ENCODE measurements around the gene ZNRF1. TPM values are rescaled to one million over a fixed set of nuclear protein-coding genes. Genes with fewer than 3 reads are reported as not detected.

Gene ZNRF1
- total and polyA plus RNA-seq, 10 of the 15 experiments (the other 5 are each of a cell fraction or from before 2014, with no cell fraction given) = 5.8 to 25.9 (median 14.3) TPM

DNA sequence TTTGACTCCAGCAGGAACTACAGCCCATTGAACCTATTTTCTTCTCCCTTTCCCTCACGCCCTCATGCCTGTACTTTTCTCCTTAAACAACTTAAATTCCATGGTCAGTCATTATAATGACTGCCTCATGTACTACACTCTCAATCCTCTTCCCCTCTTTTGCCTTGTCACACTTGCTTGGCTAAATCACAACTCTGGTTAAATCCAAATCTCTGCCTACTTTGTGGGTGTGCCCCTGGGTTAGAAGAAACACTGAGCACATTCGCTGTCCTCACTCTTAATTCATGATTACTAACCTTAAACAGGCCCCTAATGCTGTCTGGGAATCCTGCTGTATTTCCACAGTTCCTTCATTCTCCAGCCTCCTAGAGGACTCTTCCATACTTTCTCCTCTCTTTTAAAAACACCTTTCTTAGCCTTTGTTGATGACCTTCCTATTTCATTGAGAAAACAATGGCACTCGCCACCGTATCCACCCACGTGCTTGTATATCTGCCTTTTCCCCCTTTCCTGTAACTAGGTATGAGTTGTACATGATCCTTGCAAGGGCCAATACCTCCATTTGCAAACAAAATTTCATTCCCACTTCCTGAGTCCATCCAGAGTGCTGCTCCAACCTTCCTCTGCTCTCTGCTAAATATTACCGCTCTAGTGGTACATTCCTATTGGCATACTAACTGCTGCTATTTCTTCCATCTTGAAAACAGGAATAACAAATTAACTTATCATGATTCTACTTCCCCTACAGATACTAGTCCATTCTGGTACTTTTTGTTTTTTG, 28.9 kb downstream of the ZNRF1 start:
- H4K20me1 ChIP-seq (ENCODE audit: control insufficient read depth, insufficient read depth) = no peaks in the 10 kb centered on the region
- no peak for FAIRE-seq
- no peak overlapping the region for H2AFZ ChIP-seq (ENCODE audit: control insufficient read depth, low read depth, low read length)
- POLR2A ChIA-PET = interaction anchor here (0.7 kb wide), 1 partner anchor 15 kb away, joined by 3 read pairs; no protein-coding TSS in a partner anchor
- 96% methylated on average over 6 of the region's 6 CpGs for WGBS (ENCODE audit: insufficient coverage, insufficient replicate concordance, low lambda C conversion rate, missing lambda C conversion rate)
- H3K36me3 ChIP-seq (ENCODE audit: control insufficient read depth in 2 of 2, insufficient read depth in 2 of 2, low read length in 1 of 2) = no peaks in the 10 kb centered on the region
- no peak overlapping the region for H3K4me3 ChIP-seq
- RAD21 ChIA-PET (ENCODE audit: unreplicated experiment) = no interaction called here
- no peak for DNase-seq (ENCODE audit: low read depth, low spot score)
- no peaks in the 10 kb centered on the region for H3K27me3 ChIP-seq (replicated peaks in 1 of 2; ENCODE audit: control insufficient read depth in 2 of 2, insufficient read depth in 2 of 2, low read length in 1 of 2)
- CTCF ChIA-PET = no interaction called here
- H3K79me2 ChIP-seq (ENCODE audit: control insufficient read depth, insufficient read depth, low read length) = peaks cover 2% of the 10 kb centered on the region
- peaks cover 20% of the 10 kb centered on the region for H3K4me1 ChIP-seq (ENCODE audit: control insufficient read depth, insufficient read depth, low read length)
- BruUV-seq (replicated peaks) = no TSS peak
- in situ Hi-C loops (cut with MboI) = no loop called here
- no peak overlapping the region for H3K4me2 ChIP-seq (ENCODE audit: control insufficient read depth, insufficient read depth)
- no peak for ATAC-seq
- SMC1A ChIA-PET (ENCODE audit: uncharacterized antibody, unreplicated experiment) = no interaction called here
- H3K27ac ChIP-seq (ENCODE audit: control insufficient read depth, insufficient read depth) = no peak overlapping the region
- no peak overlapping the region for H3K9ac ChIP-seq (ENCODE audit: control insufficient read depth, insufficient read depth, low read length)
- intact Hi-C loops (cut with micrococcal nuclease; ENCODE audit: unreplicated experiment) = no loop called here
- peaks cover 1% of the 10 kb centered on the region; the same call in 2 of the 3 replicates for H3K9me3 ChIP-seq (replicated peaks; ENCODE audit: control insufficient read depth, insufficient read depth, low read length)
- TF ChIP-seq ZSCAN29 (IDR thresholded peaks at IDR 0.05) (no peak), TCF12 (IDR thresholded peaks at IDR 0.05; ENCODE audit: low read depth, low read length) (no peak), MEF2B (IDR thresholded peaks at IDR 0.05; ENCODE audit: partially characterized antibody, poor library complexity, severe bottlenecking) (no peak), ZNF622 (IDR thresholded peaks at IDR 0.05) (no peak), EED (IDR thresholded peaks at IDR 0.05; ENCODE audit: low read depth) (no peak), PAX8 (IDR thresholded peaks at IDR 0.05) (no peak), SMAD1 (IDR thresholded peaks at IDR 0.05; ENCODE audit: low read depth, partially characterized antibody) (no peak), CTCF (IDR thresholded peaks at IDR 0.05 in 2 of 3, conservative IDR thresholded peaks at IDR 0.05 in 1 of 3; ENCODE audit: control insufficient read depth in 2 of 3, extremely low read depth in 1 of 3, insufficient read depth in 1 of 3, low read depth in 3 of 3, low read length in 3 of 3) (no peak), SP1 (IDR thresholded peaks at IDR 0.05; ENCODE audit: low read depth, low read length) (no peak), BHLHE40 (IDR thresholded peaks at IDR 0.05; ENCODE audit: borderline replicate concordance in 1 of 2, low read depth in 2 of 2, low read length in 1 of 2) (no peak)
- TF ChIP-seq, protein P1, sequence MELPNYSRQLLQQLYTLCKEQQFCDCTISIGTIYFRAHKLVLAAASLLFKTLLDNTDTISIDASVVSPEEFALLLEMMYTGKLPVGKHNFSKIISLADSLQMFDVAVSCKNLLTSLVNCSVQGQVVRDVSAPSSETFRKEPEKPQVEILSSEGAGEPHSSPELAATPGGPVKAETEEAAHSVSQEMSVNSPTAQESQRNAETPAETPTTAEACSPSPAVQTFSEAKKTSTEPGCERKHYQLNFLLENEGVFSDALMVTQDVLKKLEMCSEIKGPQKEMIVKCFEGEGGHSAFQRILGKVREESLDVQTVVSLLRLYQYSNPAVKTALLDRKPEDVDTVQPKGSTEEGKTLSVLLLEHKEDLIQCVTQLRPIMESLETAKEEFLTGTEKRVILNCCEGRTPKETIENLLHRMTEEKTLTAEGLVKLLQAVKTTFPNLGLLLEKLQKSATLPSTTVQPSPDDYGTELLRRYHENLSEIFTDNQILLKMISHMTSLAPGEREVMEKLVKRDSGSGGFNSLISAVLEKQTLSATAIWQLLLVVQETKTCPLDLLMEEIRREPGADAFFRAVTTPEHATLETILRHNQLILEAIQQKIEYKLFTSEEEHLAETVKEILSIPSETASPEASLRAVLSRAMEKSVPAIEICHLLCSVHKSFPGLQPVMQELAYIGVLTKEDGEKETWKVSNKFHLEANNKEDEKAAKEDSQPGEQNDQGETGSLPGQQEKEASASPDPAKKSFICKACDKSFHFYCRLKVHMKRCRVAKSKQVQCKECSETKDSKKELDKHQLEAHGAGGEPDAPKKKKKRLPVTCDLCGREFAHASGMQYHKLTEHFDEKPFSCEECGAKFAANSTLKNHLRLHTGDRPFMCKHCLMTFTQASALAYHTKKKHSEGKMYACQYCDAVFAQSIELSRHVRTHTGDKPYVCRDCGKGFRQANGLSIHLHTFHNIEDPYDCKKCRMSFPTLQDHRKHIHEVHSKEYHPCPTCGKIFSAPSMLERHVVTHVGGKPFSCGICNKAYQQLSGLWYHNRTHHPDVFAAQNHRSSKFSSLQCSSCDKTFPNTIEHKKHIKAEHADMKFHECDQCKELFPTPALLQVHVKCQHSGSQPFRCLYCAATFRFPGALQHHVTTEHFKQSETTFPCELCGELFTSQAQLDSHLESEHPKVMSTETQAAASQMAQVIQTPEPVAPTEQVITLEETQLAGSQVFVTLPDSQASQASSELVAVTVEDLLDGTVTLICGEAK (IDR thresholded peaks at IDR 0.05; ENCODE audit: borderline replicate concordance) = no peak
- TF ChIP-seq, protein P2, sequence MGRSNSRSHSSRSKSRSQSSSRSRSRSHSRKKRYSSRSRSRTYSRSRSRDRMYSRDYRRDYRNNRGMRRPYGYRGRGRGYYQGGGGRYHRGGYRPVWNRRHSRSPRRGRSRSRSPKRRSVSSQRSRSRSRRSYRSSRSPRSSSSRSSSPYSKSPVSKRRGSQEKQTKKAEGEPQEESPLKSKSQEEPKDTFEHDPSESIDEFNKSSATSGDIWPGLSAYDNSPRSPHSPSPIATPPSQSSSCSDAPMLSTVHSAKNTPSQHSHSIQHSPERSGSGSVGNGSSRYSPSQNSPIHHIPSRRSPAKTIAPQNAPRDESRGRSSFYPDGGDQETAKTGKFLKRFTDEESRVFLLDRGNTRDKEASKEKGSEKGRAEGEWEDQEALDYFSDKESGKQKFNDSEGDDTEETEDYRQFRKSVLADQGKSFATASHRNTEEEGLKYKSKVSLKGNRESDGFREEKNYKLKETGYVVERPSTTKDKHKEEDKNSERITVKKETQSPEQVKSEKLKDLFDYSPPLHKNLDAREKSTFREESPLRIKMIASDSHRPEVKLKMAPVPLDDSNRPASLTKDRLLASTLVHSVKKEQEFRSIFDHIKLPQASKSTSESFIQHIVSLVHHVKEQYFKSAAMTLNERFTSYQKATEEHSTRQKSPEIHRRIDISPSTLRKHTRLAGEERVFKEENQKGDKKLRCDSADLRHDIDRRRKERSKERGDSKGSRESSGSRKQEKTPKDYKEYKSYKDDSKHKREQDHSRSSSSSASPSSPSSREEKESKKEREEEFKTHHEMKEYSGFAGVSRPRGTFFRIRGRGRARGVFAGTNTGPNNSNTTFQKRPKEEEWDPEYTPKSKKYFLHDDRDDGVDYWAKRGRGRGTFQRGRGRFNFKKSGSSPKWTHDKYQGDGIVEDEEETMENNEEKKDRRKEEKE (IDR thresholded peaks at IDR 0.05) = no peak
- TF ChIP-seq, protein P3, sequence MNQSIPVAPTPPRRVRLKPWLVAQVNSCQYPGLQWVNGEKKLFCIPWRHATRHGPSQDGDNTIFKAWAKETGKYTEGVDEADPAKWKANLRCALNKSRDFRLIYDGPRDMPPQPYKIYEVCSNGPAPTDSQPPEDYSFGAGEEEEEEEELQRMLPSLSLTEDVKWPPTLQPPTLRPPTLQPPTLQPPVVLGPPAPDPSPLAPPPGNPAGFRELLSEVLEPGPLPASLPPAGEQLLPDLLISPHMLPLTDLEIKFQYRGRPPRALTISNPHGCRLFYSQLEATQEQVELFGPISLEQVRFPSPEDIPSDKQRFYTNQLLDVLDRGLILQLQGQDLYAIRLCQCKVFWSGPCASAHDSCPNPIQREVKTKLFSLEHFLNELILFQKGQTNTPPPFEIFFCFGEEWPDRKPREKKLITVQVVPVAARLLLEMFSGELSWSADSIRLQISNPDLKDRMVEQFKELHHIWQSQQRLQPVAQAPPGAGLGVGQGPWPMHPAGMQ (IDR thresholded peaks at IDR 0.05; ENCODE audit: borderline replicate concordance) = no peak

All from GM12878 (cell line).